Measurements from ENCODE around the gene DNAAF3.
A peak's percentile ranks its signal among the peaks of the same experiment; 100 is the strongest.
"Not testable (repeated sequence)": the region's sequence is repeated elsewhere in the genome, so short reads cannot be mapped to it uniquely, and the experiment has no call there.

Gene DNAAF3

DNA sequence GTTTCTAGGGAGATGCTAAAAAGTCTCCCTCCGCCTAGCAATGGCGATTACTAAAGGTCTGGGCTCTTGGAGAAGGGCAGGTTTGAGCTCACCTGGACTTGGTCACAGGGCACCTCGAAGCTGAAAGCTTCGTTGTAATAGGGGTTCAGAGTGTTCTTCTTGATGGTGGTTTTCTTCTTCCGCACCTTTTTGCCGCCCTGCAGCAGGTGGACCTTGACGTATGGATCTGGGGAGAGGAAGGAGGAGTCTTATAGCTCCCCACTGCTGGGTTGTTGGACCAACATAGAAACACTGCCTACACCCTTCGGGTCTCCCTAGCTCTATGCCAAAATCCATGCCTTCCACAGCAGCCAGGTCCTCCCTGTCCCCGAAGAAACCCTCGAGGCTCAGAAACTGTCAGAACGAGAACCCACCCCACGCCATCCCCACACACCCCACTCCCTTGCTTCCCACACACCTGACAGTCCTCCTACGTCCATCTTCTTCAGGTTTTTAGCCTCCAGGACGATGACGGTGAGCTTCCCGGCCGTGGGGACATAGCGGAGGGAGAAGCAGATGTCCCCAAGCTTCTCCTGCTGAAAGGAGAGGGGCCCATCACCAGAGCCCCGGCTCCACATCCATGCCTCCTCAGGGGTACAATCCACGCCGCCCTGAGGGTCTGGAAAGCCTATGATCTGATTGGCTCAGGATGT, 8.2 kb upstream of the DNAAF3 start:
- TF ChIP-seq, protein P1, sequence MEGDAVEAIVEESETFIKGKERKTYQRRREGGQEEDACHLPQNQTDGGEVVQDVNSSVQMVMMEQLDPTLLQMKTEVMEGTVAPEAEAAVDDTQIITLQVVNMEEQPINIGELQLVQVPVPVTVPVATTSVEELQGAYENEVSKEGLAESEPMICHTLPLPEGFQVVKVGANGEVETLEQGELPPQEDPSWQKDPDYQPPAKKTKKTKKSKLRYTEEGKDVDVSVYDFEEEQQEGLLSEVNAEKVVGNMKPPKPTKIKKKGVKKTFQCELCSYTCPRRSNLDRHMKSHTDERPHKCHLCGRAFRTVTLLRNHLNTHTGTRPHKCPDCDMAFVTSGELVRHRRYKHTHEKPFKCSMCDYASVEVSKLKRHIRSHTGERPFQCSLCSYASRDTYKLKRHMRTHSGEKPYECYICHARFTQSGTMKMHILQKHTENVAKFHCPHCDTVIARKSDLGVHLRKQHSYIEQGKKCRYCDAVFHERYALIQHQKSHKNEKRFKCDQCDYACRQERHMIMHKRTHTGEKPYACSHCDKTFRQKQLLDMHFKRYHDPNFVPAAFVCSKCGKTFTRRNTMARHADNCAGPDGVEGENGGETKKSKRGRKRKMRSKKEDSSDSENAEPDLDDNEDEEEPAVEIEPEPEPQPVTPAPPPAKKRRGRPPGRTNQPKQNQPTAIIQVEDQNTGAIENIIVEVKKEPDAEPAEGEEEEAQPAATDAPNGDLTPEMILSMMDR (IDR thresholded peaks at IDR 0.05; ENCODE audit: extremely low read depth, missing control alignments): no peak
- no peak for DNase-seq (ENCODE audit: low spot score)

DNA sequence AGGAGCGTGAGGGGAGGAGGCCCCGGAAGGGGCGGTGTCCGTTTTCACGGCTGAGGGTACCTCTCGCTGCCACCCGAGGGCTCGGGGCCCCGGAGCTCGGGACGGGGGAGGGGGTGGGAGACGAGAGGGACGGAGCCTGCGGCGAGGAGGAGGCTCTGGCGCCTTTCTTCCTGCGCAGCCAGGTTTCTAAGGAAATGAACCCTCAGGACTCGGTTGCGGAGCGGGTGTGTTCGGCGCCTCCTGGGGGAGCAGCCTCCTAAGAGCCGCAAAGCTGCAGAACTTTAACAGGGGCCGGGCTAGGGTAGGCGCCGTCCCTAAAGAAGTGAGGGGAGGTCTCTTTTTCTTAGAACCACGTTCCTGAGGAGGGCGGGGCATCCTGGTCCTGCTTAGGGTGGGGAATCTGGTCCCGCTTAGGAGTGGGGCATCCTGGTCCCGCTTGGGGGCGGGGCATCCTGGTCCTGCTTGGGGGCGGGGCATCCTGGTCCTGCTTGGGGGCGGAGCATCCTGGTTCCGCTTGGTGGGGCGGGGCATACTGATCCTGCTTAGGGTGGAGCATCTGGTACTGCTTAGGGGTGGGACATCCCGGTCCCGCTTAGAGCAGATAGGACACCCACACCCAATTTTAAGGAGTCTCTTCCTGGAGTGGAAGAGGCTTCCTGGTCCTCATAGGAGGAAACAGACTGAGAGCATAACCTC, 7.4 kb upstream of the DNAAF3 start:
- TF ChIP-seq, protein P1 (IDR thresholded peaks at IDR 0.05; ENCODE audit: extremely low read depth, missing control alignments): no peak
- DNase-seq (ENCODE audit: low spot score): peak; percentile 73

DNA sequence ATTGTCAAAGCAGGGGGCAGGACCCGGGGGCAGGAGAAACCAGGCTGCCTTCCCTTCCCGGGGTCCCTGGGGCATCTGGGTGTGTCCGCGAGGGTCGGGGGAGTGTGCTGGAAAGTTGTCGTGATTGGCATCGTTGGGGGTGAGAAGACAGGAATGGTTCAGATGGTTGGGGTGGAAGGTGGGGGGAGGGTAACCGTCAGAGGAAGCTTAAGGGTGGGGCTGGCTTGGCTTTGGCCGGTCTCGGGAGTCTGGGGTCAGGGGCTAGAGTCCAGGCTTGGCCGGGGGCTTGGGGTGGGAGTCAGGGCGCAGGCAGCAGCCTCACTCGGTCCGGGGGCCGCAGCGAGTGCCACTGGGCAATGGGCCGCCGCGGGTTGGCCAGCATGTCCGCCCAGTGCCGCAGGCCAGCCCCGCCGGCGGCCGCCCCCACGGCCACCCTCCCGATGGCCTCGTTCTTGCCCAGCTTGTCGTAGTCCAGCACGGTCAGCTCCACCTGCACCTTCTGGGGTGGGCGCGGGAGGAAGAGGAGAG, 6.8 kb upstream of the DNAAF3 start:
- TF ChIP-seq, protein P1 (IDR thresholded peaks at IDR 0.05; ENCODE audit: extremely low read depth, missing control alignments): no peak
- DNase-seq (ENCODE audit: low spot score): no peak

DNA sequence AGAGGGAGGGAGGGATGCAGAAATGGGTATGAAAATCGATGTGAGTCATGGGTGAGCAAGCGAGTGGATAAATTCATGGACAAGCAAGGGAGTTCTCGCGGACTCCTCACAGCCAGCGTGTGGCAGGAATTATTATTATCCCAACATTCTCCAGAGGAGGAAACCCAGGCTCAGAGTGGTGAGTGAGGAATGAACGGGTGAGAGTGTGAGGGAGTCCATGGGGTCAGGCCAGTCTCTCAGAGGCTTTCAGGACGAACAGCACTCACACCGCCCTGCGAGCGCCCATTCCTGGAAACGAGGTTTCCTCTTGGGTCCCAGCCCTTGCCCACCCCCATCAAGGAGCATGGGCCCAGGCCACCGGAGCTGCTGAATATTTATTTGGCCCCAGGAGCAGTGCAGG, 6.3 kb upstream of the DNAAF3 start:
- TF ChIP-seq, protein P1 (IDR thresholded peaks at IDR 0.05; ENCODE audit: extremely low read depth, missing control alignments): no peak
- DNase-seq (ENCODE audit: low spot score): no peak

DNA sequence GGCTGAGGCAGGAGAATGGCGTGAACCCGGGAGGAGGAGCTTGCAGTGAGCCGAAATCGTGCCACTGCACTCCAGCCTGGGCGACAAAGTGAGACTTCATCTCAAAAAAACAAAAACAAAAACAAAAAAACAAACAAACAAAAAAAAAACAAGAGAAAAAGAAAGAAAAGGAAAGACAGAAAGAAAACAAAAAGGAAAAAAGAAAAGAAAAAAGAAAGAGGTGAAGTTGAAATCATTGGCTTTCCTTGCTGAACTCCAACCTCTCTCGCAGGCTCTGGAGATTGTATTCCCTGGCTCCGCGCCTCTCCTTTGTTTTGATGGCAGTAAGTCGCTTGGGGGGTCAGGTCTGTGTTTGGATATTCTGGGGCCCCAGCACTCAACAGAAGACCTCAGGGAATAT, 5.9 kb upstream of the DNAAF3 start:
- DNase-seq (ENCODE audit: low spot score): not testable (repeated sequence)

DNA sequence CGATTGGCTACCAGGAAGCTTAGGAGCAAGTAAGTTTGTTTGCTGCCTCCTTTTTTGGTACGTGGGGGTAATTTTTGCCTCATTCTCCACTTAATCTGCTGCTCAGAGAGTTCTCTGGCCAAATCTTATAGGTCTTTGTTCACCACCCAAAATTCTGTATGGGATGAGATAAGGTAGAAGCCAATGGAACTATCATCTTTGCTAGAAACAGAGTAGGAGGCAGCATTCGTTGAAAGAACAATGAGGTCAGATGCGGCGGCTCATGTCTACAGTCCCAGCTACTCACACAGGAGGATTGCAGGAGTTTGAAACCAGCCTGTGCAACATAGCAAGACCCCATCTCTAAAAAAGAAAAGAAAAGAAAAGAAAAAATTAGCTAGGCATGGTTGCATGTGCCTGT, 5.0 kb upstream of the DNAAF3 start:
- DNase-seq (ENCODE audit: low spot score): no peak
- TF ChIP-seq, protein P1 (IDR thresholded peaks at IDR 0.05; ENCODE audit: extremely low read depth, missing control alignments): no peak

DNA sequence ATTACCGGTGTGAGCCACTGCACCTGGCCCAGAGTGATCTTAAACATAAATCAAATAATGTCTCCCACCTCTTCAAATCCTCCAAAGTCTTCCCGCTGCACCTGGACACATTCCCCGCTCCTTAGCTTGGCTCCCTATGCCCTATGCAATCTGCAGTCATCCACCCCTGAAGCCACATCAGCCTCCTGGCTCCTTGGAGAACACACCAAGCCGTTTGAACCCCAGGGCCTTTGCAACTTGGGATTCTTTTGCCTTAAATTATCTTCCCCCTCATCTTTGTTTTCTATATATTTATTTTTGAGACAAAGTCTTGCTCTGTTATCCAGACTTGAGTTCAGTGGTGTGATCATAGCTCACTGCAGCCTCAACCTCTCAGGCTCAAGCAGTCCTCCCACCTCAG, 2.7 kb upstream of the DNAAF3 start:
- TF ChIP-seq, protein P1 (IDR thresholded peaks at IDR 0.05; ENCODE audit: extremely low read depth, missing control alignments): no peak
- DNase-seq (ENCODE audit: low spot score): no peak
